Stomach (tissue), 4 donors: ENCODE data around the gene NPIPA3.
"Not testable (repeated sequence)": the region's sequence is repeated elsewhere in the genome, so short reads cannot be mapped to it uniquely, and the experiment has no call there.

Experiments
- CTCF ChIP-seq, 7 experiments: fragments of 450-650 bp in 4 of 7; fragments of 200-600 bp in 3 of 7; sonication (generic) in 3 of 7; IDR thresholded peaks; one replicate each; pipeline ENCODE4 v1.5.1; 2016 to 2019; ENCODE audit warnings: antibody characterized with exemption in 7 of 7, control low read depth in 2 of 7, mild to moderate bottlenecking in 1 of 7
- EP300 ChIP-seq: sonication (generic); formaldehyde crosslinking; IDR thresholded peaks from one replicate; pipeline ENCODE4 v1.6.1; 2017; ENCODE audit warnings: antibody characterized with exemption
- POLR2A ChIP-seq, 4 donors: fragments of 450-650 bp; IDR thresholded peaks; one replicate each; pipeline ENCODE4 v1.6.1; 2016; ENCODE audit warnings: antibody characterized with exemption in 4 of 4, control low read depth in 2 of 4, mild to moderate bottlenecking in 1 of 4, moderate library complexity in 1 of 4
- POLR2AphosphoS5 ChIP-seq, 3 donors: sonication (generic); formaldehyde crosslinking; IDR thresholded peaks; one replicate each; pipeline ENCODE4 v1.6.1; 2016; ENCODE audit warnings: antibody characterized with exemption in 3 of 3

- not testable (repeated sequence) for TF ChIP-seq CTCF (IDR thresholded peaks at IDR 0.05); POLR2AphosphoS5 (IDR thresholded peaks at IDR 0.05); EP300; POLR2A (IDR thresholded peaks at IDR 0.05)
Measured at GRCh38 chr16:14773654-14774053, 70.4 kb downstream of the NPIPA3 start.
